Posterior cingulate gyrus (tissue), 11 donors: ENCODE data around the gene SPATA16.
A peak's percentile ranks its signal among the peaks of the same experiment; 100 is the strongest.
"Not testable (repeated sequence)": the region's sequence is repeated elsewhere in the genome, so short reads cannot be mapped to it uniquely, and the experiment has no call there.

Experiments
- DNase-seq, 10 donors: peaks; one replicate each; pipeline versions ENCODE4 v3.0.0 to v3.0.0-alpha.2; 2020 to 2021; ENCODE audit warnings: mixed read lengths in 3 of 10
- intact Hi-C: fragments of 100-400 bp; cut with DNase I; formaldehyde crosslinking; loops from one replicate; pipeline ENCODE4 v1.15.1; 2023

Gene SPATA16, protein sequence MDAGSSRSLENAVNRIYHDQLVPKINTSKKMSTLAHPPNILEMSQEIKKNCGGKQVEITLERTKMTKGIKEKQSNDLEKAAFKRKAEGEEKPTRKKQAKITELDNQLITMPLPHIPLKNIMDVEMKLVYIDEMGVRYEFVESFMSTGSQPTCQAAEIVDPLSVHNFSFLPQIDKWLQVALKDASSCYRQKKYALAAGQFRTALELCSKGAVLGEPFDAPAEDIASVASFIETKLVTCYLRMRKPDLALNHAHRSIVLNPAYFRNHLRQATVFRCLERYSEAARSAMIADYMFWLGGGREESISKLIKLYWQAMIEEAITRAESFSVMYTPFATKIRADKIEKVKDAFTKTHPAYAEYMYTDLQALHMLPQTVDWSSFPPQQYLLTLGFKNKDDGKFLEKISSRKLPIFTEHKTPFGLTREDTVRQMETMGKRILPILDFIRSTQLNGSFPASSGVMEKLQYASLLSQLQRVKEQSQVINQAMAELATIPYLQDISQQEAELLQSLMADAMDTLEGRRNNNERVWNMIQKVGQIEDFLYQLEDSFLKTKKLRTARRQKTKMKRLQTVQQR

DNA sequence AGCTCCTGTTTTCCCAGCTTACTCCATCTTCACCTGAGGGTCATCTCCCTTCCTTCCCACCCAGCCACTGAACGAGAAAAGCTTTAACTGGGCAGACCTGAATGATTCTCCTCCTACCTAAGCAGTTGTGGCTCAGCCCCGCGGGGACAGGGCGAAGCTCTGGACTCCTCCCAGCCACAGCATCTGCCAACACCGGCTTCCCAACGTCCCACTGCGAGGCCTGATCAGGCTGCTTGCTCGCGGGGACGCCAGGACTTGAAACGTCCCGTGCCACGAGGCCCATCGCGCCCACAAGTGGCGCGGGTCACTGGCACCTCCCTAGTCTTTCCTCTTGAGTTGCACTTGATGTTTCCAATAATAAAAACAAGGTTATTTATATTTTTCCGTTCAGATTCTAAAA is at the start of gene SPATA16:
TSS of gene SPATA16 (minus strand) at position 250 of the 400 bp plus-strand sequence. CDS start 23,504 bp downstream, outside the sequence.
- intact Hi-C loops, result no loop called here
- DNase-seq, result peak in 4 of 10 donors; percentile 27 to 70 (median 53)

DNA sequence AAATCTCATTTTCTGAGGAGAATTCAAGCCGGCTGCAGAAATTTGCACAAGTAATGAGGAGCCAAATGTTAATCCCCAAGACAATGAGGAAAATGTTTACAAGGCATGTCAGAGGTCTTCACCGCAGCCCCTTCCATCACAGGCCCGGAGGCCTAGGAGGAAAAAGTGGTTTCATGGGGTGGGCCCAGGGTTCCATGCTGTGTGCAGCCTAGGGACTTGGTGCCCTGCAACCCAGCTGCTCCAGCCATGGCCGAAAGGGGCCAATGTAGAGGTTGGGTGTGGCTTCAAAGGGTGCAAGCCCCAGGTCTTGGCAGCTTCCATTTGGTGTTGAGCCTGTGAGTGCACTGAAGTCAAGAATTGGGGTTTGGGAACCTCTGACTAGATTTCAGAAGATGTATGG is 42.0 kb upstream of the SPATA16 start:
- peak in 1 of 10 donors; percentile 76 for DNase-seq
- intact Hi-C loops, result not testable (repeated sequence)

DNA sequence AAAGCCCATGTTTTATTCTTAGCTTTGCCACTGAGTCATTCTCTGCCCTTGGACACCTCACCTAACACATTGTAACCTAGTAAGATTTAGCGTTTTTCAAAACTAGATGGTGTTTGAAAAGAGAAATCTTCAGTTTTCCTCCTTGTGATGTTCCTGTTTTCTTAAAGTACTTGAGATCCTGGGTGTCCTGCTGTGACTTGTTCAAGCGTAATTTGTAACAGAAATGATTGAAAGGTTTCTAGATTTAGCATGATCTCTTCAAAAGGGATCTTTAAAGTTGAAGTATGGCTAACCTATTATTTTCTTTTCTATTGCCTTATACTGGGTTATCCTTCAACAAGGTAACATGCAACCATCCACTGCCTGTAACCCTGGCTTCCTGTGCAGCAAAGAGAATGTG is 32.6 kb upstream of the SPATA16 start:
- DNase-seq, result no peak
- intact Hi-C loops, result no loop called here

DNA sequence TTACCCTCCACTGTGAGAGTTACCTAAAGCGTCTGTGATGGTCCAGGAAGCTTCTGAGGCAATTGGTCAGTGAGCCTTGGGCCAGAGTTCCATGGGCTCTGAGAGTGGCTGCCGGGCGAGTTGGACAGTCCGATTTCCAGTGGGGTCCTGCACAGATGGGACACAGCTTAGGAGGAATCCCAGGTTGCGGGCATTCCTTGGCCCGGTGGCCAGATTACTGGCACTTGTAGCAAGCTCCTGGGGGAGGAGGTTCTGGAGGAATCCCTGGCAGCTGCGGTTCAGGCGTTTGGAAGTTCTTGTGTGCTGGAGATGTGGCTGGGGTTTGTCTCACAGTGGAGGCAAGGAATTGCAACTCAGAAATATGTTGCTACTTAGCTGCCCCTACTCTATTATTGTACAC is 18.1 kb upstream of the SPATA16 start:
- DNase-seq, result peak in 2 of 10 donors; percentile 26 to 72
- intact Hi-C loops, result not testable (repeated sequence)

DNA sequence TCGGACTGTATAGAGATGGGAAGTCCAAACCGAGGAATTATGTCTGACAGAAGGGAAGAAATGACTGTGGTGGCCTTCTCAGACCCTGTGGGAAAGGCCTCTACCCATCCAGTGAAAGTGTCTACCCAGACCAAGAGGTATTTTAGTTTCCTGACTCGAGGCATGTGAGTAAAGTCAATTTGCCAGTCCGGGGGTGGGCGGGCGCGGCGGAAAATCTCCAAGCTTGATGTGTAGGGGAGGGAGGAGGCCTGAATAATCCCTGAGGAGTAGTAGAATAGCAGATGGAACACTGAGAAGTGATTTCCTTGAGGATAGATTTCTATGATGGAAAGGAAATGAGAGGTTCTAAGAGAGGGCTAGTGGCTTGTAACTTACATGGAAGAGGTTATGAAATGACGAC is 15.5 kb upstream of the SPATA16 start:
- intact Hi-C loops, result not testable (repeated sequence)
- peak in 6 of 10 donors; percentile 9 to 87 (median 56) for DNase-seq

DNA sequence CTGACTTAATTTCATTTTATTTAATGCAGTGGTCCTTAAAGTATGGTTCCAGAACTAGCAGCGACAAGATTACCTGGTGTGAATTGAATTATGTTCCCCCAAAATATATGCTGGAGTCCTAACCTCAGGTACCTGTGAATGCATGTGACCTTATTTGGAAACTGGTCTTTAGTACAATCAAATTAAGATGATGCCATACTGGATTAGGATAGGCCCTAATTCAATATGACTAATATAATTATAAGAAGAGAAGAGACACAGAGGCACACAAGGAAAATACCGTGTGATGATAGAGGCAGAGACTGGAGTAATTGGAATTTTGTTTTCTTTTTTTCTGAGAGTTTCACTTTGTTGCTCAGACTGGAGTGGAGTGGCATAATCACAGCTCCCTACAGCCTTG is 12.6 kb upstream of the SPATA16 start:
- DNase-seq, result no peak
- intact Hi-C loops, result no loop called here

DNA sequence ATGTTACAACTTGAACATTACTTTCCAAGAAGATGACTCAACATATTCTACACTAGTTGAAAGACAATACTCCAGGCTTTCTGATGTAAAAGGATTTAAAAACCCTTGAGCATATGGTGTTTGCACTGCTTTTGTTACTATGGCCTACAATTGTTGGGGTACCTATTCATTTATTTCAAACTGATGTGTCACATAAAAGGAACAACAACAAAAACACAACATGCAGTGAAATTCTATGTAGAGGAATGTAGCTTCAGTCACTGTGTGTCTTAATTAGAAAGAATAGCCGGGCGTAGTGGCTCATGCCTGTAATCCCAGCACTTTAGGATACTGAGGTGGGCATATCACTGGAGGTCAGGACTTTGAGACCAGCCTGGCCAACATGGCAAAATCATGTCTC is 1.6 kb downstream of the SPATA16 start:
- DNase-seq, result no peak
- intact Hi-C loops, result no loop called here

DNA sequence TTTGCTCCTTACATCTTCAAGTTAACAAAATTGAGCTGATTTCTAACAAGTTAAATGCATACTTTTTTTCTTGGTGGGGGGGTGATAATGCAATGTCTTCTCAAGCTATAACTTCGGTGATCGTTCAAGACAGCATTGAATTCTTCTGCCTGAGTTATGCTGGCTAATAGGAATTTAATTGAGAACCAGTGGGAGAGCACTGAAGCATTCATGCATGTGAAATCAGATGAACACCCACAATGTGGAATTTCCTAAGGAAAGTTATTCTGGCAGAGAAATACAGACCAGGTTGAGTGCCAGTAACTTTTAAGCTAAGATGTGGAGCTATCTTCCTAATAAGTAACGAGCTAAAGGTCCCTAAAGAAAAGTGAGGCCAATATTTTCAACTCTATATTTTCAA is 3.0 kb downstream of the SPATA16 start:
- intact Hi-C loops, result no loop called here
- DNase-seq, result no peak

DNA sequence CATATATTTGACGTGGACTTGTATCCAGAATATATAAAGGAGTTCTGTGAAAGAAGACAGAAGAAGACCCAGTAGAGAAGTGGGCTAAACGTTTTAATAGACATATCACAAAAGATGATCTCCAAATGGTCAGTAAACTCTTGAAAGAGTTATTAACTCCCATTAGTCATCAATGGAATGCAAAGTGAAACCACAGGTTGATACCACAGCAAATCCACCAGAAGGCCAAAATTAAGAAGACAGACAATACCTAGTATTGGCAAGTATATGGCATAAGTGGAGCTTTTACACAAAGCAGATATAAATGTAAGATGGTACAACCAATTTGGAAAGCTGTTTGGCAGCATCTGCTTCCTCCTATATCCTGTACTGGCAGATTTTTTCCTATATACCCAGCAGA is 6.0 kb downstream of the SPATA16 start:
- DNase-seq, result no peak
- intact Hi-C loops, result no loop called here

DNA sequence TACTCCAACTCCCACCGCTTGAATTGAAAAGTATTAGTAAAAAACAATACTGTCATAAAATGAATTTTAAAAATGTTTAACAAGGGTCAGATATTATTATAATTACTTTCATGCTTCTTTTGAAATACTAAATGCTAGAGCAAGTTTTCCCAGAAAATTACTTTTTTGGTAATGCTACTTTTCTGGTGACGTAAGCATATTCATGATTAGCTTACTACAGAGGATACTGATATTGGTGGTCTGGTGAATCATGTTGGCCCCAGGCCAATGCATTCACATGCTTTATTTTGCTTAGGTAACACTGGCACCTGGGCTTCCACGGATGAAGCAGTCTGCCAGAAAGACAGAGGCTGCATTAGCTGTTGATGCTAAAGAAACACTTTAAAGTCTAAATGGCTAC is 12.4 kb downstream of the SPATA16 start:
- DNase-seq, result no peak
- intact Hi-C loops, result no loop called here

DNA sequence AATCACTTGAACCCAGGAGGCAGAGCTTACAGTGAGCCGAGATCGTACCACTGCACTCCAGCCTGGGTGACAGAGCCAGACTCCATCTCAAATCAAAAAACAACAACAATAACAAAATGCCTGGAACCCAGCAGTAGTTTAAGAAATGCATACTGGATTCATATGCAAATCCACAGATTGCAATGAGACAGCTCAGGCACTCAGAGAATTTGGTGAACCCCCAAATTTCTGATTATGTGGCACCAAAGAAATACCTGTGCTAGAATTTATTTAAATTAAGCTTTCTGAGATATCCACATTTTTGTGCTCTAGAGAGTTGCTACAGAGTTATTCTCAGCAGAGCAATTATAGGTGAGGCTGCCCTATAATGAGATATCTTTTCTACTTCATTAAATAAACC is 29.7 kb downstream of the SPATA16 start:
- no peak for DNase-seq
- intact Hi-C loops, result no loop called here

DNA sequence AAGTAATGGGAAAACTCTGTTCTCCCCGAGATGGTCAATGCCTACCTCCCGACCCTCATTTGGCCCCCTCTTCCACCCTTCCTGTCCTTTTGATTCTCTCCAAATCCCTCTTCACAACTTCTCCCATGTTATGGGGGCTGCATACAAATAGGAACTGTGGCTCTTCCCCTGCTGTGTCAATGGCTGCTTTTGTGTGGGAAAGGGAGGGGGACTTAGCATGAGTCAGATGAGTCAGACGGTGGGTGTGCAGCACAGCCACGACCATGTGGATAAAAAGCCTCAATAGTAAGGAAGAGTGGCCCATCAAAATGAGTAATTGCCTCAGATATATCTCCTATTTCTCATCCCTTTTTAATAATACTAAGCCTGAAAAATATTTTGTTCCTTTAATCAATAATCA is 31.9 kb downstream of the SPATA16 start:
- intact Hi-C loops, result no loop called here
- no peak for DNase-seq

DNA sequence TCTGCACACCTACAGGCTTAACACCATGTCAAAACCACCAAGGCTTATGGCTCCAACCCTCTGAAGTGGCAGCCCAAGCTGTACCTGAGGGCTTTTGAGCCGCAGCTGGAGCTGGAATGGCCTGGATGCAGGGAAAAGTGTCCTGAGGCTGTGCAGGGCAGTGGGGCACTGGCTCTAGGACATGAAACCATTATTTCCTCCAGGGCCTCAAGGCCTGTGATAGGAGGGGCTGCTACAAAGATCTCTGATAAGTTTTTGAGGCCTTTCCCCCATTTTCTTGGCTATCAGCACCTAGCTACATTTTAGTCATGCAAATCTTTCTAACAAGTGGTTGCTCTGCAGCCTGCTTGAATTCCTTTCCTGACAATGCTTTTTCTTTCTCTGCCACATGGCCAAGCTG is 37.6 kb downstream of the SPATA16 start:
- intact Hi-C loops, result no loop called here
- DNase-seq, result no peak

DNA sequence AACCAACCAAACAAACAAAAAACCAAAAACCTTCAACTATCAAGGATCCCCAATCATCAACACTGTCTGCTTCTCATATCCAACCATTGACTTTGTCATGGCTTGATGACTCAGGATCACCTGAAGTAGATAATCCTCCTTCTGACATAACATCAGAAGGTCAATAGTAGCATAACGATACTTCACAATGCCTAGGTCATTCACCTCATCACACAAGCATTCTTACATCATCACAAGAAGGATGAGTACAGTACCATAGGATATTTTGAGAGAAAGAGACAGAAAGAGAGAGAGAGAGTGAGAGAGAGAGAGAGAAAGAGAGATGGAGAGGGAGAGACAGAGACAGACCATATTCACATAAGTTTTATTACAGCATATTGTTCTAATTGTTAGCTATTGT is 42.1 kb downstream of the SPATA16 start:
- intact Hi-C loops, result no loop called here
- DNase-seq, result no peak

DNA sequence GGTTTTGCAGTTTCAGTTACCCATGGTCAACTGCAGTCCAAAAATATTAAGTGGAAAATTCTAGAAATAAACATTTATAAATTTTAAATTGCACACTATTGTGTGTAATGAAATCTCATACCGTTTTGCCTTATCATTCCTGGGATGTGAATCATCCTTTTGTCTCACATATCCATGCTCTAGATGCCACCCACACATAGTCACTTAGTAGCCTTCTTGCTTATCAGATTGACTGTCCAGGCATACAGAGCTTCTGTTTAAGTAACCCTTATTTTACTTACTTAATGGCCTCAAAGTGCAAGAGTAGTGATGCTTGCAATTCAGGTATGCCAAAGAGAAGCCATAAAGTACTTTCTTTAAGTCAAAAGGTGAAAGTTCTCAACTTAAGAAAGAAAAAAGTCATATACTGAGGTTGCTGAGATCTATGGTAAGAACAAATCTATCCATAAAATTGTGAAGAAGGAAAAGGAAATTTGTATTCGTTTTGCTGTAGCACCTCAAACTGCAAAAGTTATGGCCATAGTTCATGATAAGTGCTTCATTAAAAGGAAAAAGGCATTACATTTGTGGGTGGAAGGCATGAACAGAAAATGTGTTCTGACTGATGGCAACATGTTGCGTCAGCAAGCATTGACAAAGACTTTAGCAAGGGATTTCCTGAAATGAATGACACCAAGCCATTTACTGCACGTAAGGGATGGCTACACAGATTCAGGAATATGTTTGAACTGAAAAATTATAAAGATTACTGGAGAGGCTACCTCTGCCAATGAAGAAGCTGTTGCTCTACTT is 43.8 kb downstream of the SPATA16 start:
- no peak for DNase-seq
- intact Hi-C loops, result no loop called here

DNA sequence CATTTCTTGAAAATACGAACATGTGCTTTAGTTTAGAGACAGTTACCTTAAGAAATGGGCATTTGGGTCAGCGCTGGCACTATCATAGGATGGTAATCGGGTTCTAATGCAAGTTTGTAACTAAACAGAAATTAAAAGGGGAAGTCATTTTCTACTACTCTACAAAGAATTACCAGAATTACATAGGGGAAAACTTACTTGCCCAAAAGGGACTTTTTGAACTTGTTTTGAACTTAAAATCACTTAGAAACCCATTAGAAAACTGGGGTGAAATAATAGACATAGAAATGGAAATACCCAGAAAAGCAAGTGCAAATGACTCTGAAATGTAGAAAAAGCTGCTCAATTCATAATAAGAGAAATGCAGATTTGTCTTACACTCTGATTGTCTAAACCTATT is 44.9 kb downstream of the SPATA16 start:
- intact Hi-C loops, result no loop called here
- no peak for DNase-seq

DNA sequence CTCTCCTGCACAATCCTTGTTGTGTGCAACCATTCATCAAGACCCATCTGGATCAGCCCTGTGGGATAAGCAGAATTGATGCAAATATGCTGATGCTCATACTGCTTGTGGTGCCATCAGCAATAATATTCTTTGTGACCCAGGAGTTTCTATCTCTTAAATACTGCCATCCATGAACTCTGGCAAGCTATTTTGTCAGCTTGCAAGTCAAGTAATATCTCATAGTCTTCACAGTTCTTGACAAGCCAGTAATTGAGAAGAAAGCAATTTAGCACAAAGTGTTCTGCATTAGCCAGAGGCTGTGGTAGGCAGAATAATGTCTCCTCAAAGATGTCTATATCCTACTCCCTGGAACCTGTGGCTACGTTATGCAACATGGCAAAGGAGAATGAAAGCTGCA is 49.0 kb downstream of the SPATA16 start:
- intact Hi-C loops, result no loop called here
- DNase-seq, result no peak

DNA sequence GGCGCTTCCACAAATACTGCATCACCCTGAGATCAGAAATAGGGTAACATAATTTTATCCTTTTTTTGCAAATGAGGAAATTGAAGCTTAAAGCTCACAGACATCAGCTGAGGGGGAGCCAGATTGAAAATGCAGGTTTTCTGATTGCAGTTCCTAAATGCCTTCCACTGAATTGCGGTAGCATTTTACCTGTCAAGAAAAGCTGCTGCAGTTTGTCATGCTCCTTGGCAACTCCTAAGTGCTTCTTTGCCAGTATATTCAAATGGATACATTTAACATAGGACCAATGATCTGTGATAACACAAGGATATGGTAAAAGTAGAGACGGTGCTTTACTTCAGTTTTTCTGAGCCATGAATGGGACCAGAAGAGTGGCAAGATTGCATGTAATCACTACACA is 50.5 kb downstream of the SPATA16 start:
- no peak for DNase-seq
- intact Hi-C loops, result no loop called here

DNA sequence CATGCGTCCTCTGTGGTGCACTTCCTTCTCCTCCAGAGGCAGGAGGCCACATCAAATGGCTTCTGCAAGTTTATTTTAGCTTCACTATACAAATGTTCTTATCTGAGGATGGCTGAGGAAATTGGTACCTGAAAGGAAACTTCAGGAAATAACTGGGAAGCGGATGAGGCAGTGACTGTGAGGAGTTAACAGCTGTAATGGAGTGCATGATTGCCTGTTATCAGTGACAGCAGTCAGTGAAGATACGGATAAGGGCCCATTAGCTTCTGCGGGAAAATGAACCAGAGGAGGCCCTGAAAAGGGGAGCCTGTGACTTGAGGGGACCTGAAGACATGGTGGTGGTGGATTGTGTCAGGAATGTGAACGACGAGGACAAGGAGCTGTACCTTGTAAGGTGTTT is 51.8 kb downstream of the SPATA16 start:
- no peak for DNase-seq
- intact Hi-C loops, result no loop called here

DNA sequence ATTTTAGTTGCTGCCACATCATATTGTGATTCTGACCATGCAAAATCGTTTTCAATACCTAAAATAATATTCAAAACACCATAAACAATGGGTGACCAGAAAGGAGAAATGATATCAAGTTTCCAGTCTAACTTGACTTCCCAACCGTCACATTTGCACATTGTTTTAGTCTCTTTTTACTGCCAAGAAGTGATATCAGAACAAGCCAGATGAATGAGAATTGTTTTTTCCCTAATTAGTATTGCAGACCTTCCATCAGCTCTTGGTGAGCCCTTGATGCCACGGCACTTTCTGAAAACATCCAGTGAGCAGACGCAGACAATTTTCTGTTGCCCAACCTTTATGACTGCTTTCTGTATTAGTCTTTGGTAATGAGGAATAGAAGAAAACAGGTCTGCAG is 62.5 kb downstream of the SPATA16 start:
- intact Hi-C loops, result no loop called here
- no peak for DNase-seq
